Ovary (tissue), 1 donor: Measurements from ENCODE around the gene NUDCD3.

Experiments used
- EP300 ChIP-seq: sonication (generic); formaldehyde crosslinking; IDR thresholded peaks from one replicate; pipeline ENCODE4 v1.6.1; 2017; ENCODE audit warnings: antibody characterized with exemption
- POLR2A ChIP-seq: fragments of 450-650 bp; IDR thresholded peaks from one replicate; pipeline ENCODE4 v1.6.1; 2017; ENCODE audit warnings: antibody characterized with exemption, mild to moderate bottlenecking, moderate library complexity

GRCh38 chr7:44497155-44498027, 6.9 kb upstream of the NUDCD3 start:
- TF ChIP-seq EP300 (no peak), POLR2A (no peak)
